ENCODE measurements around the gene LRIG1.
"Not testable (repeated sequence)": the region's sequence is repeated elsewhere in the genome, so short reads cannot be mapped to it uniquely, and the experiment has no call there.

Gene LRIG1

DNA sequence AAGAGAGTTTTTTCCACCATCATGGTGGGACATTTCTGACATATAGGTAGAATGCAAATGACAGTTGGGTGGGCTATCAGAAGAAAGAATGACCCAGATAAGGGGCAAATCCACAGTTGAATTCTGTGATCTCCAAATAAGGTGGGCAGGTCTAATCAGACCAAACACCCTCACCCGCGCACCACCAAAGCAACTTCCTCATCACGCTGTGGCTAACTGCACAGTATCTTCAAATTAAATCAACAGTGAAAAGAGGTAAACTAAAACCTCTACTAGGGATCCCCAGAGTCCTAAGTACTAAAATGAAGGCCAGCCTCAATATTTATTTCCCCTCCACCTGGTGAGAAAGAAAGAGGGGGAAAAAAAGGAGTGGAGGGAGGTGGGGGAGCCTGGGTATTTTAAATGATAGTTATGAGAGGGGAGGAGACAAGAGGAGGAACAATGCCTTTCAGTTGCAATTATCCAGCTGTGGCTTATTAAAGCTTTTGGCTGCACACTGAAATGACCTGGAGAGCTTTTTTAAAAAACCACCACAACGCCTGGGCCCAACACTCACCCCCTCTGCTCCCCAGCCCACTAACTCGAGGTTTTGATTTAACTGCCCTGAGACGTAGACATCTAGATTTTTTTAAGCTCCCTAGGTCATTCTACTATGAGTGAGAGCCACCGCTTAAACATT, 61.0 kb downstream of the LRIG1 start:
- DNase-seq = no peak

DNA sequence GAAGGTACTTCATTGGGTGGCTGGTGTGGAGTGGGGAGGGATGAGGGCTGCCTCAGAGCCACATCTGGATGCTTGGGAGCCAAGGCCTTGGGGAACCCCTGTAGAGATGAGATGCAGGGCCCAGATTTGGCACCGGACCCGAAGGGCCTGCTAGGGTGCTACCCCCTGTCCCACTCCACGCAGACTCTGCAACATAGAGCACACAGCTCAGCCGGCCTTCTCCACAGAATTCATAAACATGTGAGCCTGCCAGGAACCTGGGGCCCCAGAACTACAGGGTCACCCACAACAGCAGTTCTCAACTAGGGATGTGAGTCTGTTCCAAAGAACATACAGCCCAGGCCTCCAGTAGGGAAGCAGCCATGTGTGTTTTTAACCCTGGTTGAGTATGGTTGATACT, 62.8 kb downstream of the LRIG1 start:
- no peak for DNase-seq

DNA sequence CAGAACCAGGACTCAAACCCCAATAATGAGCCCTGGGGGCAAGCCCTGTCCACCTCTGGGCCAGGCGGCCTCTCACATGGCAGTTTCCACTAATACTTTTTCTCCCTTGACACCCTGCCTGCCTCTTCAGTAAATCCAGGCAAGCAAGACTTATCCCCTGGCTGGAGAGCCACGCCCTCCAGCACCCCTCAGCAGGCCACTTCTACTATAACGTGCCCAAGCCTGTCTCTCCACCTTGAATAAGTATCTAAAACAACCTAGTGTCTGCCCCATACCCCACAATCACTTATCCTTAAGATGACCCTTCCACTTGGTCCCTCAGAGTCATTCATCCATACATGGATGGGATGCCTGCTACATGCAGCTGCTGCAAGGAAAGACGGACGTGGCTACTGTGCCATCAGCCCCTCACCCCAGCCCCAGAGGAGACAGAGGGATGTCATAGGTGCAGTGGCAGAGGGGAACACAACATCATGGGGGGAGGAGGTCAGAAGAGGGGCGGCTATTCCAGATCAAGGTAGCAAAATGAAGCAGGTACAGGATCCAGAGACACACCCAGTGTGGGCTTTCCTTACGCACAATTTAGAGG, 63.4 kb downstream of the LRIG1 start:
- DNase-seq = no peak

DNA sequence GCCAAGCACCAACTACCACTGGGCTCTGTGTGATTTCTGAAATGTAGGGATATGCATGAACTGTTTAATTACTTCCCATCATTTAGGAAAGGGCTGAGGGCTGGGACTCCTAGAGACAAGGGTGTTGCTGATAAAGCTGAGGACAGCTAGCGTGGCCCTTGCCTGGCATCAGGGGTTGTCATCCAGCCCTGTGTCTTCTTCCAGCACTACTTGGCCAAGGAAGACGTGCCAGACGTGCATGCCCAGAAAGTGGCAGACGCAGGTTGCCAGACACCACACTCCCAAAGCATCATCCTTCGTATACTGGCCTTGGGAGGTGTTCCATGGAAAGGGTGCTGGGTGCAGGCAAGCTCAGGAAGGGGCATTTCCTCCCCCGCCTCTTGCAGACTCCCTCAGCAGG, 64.8 kb downstream of the LRIG1 start:
- DNase-seq = no peak

DNA sequence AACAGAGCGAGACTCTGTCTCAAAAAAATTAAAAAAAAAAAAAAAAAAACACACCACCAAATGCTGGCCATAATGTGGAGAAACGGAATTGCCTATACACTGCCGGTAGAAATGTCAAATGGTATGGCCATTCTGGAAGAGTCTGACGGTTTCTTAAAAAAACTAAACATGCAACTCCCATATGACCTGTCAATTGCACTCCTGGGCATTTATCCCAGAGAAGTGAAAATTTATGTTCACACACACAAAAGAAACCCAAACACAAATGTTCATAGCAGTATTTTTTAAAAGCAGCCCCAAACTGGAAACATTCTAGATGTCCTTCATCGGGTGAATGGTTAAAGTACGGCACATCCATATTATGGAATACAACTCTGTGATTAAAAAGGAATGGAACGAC, 66.1 kb downstream of the LRIG1 start:
- DNase-seq = no peak

DNA sequence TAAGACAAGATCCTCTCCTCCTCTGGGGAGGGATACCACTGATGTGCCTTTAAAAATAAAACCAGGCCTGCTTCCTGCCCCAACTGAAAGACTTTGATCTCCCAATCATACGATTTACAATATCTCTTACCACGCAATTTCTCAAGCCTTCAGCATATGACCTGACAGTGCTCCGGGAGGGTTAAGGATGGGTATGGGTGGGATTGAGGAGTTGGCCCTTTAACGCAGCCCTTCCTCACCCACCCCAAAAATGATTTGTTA, 67.4 kb downstream of the LRIG1 start:
- no peak for DNase-seq

DNA sequence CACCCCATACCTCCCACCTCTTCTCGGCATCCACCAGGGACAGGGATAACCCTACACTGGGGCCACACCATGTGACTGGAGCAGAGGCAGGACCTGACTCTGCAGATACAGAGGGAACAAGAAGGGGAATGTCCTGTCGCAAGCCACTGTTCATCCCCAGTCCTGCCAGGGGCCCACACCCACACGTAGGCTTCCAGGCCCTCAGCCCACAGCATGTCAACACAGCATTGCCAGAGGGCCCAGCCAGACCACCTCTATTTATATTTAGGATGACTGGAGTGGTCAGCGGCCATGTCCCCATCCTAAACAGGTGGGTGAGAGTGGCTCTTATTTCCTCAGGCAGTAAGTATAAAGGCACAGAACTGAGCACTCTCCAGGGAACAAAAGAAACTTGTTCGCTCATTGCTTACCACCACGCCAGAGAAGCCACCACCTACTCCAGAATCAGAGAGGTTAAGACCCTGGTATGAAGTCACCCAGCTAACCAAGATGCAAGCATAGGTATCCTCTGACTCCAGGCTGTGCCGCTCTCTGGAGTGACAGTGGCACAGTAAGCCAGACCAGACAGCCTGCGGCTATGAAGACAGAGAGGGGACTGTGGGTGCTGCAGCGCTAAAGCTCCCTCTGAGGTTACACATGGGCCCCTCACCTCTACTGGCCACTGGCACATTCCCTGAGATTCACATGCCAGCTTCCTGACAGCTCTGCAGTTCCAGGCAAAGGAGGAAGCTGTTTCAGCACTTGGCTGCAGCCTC, 67.9 kb downstream of the LRIG1 start:
- no peak for DNase-seq

DNA sequence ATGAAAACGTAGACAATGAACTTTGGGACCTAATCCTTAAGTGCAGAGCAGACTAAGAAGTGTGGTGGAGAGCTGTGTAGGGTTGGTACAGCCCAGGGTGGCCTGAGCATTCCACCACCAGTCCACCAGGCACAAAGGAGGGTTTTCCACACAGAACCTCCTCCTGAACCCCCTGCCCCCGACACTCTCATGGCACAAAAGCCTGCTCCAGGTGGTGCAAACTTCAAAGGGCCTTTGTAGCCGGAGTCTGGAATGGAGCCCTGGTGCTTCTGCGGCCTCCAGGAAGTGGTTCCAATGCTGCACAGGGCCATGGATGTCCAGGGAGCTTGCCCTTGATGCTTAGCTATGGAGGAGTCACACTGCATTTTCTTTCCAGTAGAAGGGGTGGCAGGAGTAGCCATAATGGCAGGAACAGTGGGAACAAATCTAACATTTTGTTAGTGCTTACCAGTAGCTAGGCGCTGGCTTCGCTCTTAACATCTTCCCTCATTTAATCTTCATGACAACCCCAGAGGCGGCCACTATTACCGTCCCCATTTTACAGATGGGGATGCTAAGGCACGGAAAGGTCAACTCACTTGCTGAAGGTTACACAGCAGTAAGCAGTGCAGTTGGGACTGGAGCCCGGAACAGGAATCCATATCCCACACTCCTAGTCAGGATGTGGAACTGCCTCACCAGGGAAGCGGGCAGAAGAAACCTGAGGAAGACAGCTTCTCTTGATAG, 68.6 kb downstream of the LRIG1 start:
- DNase-seq = no peak

DNA sequence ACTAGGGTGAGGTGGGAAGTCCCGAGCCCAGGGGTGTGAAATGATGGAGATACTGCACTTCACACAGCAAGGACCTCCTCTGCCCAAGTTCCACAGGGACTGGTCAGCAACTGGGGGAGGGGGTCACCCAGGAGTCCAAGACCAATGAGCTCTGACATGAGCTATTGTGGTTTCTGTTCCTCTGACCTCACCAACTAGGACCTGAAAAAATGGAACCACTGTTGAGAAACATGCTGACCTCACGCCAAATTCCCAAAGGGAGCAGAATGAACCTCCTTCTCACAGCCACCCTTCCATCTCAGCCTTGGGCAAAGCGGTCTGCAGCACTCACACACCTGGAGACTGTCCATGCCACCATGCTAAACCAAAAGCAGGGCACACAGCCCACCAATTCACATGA, 69.3 kb downstream of the LRIG1 start:
- no peak for DNase-seq

DNA sequence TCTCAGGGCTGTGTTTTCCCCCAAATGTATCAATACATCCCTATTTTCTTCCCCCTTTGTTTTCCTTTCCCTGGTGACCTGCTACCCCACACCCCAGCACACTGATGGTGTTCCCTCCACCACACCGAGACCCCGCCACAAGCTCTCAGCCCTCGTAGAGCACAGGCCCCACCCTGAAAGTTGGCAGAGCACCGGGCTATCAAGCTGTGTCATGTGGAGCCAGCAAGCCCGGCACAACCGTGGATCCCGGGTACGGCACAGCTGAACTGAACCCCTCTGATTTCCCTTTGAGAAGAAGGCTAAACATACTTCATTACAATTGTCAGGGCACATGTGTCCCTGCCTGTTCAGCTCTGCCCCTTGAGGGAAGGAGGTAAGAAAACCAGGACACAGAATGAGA, 69.9 kb downstream of the LRIG1 start:
- no peak for DNase-seq

DNA sequence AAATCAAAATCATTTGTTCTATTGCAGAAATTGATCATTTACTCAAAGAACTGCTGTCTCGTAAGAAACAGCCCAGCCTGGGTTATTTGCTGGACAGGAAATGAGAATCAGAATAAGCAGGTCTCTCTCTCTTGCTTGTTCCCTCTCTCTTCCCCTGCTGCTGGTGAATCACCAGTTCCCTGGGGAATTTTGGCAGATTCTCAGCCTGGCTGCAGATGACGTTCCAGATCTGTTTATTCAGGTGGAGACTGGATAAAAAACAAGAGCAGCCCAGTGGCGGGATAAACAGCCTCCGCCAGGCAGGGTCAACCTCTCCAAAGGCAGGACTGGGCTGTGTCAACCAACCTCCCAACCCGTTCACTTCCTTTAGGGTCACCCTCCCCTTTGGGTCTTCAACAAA, 72.1 kb downstream of the LRIG1 start:
- no peak for DNase-seq

DNA sequence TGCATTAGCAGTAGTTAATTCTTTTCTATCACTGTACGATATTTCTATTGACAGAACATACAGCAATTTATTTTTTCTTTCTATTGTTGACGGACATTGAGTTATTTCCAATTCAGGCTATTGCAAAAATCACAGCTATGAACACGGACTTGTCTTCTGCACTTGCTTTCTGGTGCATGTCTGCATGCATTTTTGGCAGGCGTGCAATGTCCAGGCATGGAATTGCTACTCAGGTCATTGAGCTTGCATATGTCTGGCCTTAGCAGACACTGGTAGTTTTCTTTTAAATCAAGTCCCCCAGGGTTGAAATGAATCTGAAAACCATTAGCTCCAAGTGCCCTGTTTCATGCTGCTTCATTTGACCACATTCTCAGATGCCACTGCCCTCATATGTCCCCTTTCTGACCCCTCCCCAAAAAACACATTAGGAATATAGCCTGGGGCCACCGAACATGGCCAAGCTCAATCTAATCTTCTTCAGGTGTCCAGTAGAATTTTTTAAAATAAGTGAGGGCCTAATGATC, 72.8 kb downstream of the LRIG1 start:
- no peak for DNase-seq

DNA sequence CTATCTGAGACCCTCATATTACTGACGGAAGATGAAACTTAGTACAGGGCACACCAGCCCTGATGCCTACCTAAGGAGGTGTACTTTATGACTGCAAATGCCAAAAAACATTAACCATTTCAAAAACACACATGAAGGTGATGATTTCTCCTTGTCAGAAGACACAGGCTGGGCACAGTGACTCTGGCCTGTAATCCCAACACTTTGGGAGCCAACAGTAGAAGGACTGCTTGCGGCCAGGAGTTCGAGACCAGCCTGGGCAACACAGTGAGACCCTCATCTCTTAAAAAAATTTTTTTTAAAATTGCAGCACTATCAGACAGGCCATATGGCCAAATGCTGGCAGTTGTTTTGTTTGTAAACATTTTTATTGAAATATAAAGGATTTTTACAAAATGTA, 73.5 kb downstream of the LRIG1 start:
- DNase-seq = no peak

DNA sequence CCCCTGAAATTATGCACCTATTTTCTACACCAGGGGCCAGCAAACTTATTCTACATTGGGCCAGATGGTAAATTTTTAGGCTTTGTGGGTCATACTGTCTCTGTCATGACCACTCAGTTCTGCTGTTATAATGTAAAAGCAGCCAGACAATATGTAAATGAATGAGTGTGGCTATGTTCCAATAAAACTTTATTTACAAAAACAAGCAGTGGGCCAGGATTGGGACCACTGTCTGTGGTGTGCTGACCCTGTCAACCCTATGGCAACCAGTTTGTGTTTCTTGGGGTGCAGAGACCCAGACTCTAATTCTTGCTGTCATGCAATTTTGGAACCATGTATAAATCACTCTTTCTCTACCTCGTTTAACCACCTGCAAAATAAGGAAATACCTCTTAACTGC, 74.7 kb downstream of the LRIG1 start:
- DNase-seq = no peak

DNA sequence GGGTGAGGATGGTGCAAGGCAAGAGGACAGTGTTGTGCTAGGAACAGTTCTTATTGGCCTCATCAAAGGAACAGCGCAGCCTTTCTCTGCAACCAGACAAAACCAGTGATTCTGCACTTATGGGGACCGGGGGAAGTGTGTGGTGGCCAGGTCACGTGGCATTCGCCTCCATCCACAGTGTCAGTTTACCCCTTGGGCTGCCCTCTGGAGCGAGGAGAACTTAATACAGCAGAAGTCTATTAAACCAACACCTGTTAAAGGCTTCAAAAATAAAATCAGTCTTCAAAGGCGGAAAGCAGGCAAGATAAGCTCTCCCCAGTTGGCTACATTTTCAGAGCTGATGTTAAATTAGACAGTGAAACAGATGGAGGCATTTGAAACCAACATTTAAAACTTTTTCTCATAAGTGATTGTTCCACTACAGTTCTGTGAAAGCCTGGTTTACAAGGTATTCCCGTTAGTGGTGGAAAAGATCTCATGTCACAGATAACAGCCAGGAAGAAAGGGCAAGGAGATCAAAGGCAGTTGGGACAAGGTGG, 75.2 kb downstream of the LRIG1 start:
- no peak for DNase-seq

DNA sequence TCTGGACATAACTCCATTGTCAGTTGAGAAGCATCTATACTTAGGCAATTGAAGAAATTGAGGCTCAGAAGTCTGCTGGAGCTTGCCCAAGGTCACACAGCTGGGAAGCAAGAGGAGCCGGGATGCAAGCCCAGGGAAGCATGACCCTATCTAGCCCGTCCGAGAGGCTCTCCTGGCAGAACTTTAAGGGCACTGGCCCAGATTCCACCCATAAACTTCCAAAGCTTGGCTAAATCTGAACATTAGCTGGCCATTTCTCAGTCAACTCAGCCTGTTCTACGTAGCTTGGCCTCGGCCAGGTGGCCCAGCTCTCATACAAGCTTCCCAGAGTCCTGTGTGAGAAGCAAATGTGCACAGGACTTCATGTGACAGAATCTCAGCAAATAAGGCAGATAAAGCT, 75.8 kb downstream of the LRIG1 start:
- no peak for DNase-seq

DNA sequence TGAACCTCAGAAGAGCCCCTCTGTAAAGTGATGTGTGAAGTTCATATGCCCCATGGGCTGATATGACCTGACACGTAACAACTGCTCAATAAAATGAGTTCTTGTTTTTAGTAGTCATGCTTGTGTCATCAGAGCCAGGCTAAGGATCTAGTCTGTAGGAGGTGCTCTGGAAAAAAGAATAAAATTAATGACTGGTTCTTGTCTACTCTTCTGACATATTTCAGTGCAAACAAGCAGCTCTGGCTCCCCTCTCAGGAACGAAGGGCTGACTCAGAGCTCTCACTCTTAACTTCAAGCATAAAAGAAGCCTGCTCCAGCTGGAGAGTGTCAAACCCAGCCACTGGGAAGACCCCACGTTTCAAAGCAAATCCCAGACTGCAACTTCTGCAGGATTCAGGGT, 77.0 kb downstream of the LRIG1 start:
- DNase-seq = no peak

DNA sequence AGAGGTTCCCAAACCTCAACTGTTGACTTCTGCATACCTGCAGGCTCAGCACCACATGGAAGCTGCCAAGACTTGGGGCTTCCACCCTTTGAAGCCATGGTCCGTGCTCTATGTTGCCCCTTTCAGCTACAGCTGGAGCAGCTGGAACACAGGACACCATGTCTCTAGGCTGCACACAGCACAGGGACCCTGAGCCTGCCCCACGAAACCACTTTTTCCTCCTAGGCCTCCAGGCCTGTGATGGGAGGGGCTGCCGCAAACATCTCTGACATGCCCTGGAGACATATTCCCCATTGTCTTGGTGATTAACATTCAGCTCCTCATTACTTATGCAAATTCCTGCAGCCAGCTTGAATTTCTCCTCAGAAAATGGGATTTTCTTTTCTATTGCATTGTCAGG, 78.9 kb downstream of the LRIG1 start:
- not testable (repeated sequence) for DNase-seq

DNA sequence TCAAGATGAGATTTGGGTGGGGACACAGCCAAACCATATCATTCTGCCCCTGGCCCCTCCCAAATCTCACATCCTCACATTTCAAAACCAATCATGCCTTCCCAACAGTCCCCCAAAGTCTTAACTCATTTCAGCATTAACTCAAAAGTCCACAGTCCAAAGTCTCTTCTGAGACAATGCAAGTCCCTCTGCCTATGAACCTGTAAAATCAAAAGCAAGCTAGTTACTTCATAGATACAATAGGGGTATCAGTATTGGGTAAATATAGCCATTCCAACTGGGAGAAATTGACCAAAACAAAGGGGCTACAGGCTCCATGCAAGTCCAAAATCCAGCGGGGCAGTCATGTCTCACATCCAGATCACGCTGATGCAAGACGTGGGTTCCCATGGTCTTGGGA, 79.7 kb downstream of the LRIG1 start:
- not testable (repeated sequence) for DNase-seq

DNA sequence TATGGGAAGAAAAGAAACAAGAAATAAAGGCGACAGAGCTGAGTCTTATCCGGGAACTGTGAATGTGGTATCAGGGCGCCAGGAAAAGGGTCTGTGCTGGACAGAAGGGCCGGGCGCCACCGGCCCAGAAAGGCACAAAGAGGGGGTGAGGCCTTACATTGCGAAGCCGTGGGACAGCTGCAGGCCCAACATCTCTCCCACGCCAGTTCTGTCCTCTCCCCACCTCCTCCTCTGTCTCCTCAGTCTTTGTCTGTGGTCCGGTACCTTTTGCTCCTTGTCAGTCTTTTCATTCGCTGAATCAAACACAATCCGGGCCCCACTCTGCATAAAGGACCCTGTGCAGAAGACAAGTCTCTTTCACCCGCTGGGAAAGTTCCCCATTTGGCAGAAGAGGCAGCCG, 81.8 kb downstream of the LRIG1 start:
- DNase-seq = no peak

DNA sequence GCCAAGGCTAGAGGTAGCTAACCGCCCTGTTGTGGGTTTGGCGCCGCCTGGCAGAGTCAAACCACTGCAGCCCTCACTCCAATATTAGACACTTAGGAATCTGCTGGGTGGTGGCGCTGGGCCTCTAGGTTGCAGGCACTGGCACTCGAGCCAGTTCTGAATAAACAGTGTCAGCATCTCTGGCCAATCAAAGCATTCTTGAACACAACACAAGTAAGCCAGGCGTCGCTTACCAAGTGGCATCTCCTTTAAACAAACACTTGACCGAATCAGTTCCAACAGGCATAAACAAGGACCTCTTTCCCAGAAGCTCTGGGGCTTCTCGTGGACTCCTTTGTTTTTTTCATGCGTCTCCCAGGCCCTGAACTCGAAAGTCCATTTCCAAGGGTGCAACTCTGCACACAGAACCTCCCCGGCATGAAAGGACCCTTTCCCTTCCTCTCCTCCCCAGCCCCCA, 82.3 kb downstream of the LRIG1 start:
- no peak for DNase-seq

DNA sequence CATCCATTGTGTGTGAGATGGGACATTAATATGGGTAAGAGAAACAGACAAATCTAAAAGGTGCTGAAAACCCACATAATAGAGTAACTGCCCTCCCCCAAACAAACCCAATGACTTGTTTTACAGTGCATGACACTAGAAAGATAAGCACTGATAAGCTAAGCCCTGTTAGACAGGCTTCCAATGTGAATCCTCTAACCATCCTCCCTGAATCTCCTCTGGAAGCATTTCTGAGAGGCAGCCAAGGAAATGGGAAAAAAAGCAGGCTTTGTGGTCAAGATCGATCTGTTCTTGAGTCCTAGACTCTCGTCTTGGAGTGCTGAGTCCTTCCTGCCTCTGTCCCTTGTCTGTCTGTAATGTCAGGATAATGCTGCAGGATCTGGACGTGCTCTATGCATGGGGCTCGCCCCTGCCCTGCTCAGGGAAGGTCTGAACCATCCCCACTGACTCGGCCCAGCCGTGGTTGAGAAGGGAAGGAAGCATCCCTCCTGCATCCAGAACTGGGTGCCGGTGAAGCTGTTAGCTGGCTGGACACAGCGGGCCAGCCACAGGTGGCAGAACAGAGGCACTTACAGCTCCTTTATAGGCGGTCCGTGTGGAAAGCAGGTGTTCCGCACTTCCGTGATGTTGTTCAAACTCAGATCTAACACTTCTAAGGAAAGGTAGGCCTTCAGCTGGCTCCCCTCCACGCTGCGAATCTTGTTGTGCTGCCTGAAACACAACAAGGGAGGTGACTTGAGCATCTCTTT, 84.1 kb downstream of the LRIG1 start:
- no peak for DNase-seq

Data from inflammatory macrophage treated with lipopolysaccharide for 4 hours (primary cell).